NCI-H2196 (cell line): ENCODE measurements around the gene ALX4.

Source experiments
- DNase-seq: peaks from one replicate; lab custom pipeline; 2025; ENCODE audit not compliant: unreplicated experiment; lab: John Stamatoyannopoulos, UW

The ALX4 gene

GRCh38 chr11:44301564-44302271, 8.2 kb downstream of the ALX4 start:
- DNase-seq: no peak

GRCh38 chr11:44300844-44301563, 8.9 kb downstream of the ALX4 start:
- DNase-seq: no peak

DNA sequence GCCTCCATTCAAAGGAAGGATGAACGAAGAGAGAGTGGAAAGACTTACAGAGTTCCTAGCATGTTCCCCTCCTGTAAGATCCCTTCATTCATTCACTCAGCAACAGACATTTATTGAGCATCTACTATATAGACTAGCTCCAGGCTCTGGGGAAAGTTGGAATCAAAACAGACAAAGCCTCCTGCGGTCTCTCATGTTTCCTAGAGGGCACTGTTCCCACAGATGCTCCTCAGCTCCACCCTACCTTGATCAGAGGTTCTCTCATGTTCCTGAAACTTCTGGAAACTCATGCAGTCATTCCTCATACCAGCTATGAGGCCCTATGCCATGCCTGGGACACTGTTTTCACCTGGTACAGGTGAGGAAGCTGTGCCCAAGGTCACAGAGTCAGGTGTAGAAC, 11.1 kb downstream of the ALX4 start:
- DNase-seq: no peak

DNA sequence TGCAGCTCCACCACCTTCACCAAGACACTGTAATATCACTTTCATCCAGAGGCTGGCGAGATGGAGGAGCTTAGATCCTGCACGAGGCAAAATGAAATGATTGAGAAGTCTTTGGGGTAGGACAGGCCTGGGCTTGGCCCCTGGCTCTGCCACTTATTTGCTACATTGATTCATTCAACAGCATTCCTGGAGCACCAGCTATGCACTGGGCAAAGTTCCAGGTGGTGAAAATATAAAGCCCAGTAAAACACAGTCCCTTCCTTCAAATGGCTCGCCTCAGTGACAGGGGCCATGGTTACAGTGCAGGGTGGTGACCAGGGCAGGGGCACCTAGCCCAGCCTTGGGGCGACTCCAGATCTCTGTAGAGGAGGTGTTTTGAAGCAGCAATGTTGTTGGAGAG, 19.7 kb downstream of the ALX4 start:
- DNase-seq: peak; percentile 25

GRCh38 chr11:44288133-44288526, 21.8 kb downstream of the ALX4 start:
- DNase-seq: no peak

DNA sequence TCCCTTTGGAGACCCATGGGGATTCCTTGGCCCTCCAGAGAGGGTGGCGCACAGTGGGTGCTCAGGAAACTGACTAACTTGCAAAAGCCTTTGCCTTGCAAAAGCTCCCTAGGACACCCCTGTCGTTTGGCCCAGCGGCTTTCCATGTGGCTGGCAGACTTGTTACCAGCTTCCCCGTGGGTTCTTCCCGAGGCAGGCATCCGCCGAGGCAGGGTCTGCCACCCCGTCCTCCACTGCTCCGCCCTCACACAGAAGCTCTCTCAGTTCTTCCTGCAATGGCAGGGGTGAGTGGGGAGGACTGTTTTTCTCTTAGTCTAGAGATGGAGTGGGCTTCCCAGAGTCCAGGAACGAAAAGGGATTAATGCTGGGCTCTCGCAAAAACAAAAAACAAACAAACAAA, 23.0 kb downstream of the ALX4 start:
- no peak for DNase-seq

DNA sequence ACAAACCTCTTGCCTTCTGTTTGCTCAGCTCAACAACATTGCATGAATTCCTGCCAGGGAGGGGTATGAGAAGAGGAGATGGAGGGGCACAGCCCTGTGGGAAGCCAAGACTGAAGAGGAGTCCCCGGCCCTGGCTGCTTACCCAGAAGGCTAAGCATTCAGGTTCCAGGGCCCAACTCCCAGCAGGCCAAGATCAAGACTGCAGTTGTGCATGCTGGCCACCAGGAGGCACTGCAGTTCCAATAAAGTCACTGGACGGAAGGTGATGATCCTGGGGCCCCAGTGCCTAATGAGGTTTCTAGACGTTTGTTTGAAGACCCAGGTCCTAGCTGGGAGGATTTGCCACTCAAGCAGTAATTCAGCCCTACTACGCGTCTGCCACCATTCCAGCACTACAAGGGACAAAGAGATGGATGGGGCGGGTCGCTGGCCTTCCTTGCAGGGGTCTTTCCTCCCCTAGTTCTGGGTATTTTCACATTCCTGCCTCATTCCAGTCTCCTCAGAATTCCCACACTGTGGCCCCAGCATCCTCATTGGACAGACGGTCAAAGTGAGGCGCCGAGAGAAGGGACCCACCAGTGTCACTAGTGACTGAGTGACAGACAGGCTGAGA, 23.6 kb downstream of the ALX4 start:
- DNase-seq: peak; percentile 72

DNA sequence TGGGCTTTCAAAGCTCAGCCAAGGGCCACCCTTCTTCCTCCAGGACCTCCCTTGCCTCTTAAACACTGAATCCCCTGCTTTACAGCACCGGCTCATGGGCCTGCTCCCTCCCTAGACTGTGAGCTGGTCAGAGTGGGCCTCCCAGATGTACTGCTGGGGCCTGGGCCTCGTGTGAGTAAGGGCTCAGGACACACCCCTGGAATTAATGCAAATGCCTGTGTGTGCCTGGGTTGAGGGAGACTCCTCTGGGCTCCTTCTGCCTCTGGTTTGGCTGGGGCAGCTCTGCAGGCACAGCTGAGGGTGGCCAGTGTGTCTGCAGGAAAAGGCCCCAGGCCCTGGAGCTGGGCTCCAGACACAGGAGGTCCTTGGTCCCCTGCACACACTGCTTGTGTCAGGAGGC, 24.2 kb downstream of the ALX4 start:
- DNase-seq: no peak

GRCh38 chr11:44282620-44283019, 27.3 kb downstream of the ALX4 start:
- DNase-seq: no peak

GRCh38 chr11:44281151-44281550, 28.8 kb downstream of the ALX4 start:
- DNase-seq: no peak

- no peak for DNase-seq
Observed at GRCh38 chr11:44280257-44280656, 29.7 kb downstream of the ALX4 start.

DNA sequence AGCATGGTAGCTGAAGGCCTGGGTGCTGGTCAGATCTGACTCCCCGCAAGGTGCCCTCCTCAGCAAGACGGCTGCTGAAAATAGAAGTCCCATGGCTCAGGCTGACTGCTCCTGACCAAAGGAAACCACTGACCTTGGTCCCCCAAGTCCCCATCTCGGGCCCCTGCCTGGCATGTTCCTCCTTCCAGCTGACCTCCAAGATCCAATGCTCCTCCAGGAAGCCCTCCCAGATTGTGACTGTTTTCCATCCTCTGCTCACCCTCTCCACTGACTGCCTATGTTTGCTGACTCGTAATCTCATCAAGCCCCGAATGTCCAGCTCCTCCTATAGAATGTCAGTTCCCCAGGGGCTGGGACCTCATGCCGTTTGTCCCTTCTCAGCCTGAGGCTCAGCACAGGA, 30.5 kb downstream of the ALX4 start:
- DNase-seq: no peak

GRCh38 chr11:44277196-44278090, 32.5 kb downstream of the ALX4 start:
- no peak for DNase-seq

GRCh38 chr11:44275961-44276550, 33.9 kb downstream of the ALX4 start:
- no peak for DNase-seq

GRCh38 chr11:44275241-44275640, 34.7 kb downstream of the ALX4 start:
- no peak for DNase-seq

DNA sequence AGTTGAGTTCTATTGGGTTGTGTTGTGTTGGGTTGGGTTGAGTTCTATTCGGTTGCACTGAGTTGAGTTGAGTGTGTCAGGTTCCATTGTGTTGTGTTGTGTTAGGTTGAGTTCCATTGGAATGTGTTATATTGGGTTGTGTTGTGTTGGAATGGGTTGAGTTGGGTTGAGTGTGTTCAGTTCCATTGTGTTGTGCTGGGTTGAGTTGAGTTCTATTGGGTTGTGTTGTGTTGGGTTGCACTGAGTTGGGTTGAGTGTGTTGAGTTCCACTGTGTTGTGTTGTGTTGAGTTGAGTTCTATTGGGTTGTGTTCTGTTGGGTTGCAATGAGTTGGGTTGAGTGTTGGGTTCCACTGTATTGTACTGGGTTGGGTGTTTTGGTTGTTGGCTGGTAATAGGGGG, 35.5 kb downstream of the ALX4 start:
- no peak for DNase-seq

GRCh38 chr11:44271286-44271685, 38.7 kb downstream of the ALX4 start:
- DNase-seq: no peak

DNA sequence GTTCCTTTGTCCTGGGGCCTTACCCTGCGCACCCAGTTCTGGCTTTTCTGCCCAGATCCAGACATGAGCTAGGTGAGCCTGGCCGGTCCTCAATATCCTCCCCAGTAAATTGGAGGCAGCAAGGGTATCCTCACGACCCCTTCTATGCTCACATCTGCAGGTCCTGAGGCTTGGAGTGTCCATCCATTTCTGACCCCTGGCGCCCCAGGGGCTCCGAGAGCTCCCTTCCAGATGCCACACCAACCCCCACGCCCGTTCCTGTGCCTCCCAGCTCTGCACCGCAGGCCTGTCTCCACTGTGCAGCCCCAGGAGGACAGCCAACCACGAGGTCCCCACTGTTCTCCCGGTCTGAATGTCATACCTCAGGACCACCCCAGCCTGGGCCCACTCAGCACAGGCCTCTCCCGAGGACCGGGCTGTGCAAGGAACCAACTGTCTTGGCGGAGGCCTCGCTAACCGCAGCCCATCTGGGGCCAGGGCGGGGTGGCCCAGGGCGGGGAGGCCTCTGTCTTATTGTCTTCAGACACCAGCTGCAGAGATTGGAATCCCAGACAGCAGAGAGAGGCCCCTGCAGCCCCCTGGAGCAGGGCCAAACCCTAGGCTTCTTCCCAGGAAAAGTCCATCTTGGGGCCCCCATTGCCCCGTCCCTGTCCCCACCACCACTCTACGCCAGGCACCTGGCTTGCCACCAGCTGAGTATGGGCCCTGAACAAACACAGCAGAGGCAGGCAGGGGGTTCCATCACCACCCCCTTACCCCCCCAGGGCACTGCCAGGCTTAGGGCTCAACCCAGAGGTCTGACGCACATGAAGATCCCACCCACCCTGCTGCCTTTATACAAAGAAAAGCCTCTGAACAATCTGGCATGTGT, 39.3 kb downstream of the ALX4 start:
- DNase-seq: no peak

- no peak for DNase-seq
Observed at GRCh38 chr11:44269369-44270351, 40.3 kb downstream of the ALX4 start.
